PC-3 (cell line): ENCODE measurements around the gene SLC17A2. TPM values are rescaled to one million over a fixed set of nuclear protein-coding genes. Genes with fewer than 3 reads are reported as not detected.

Source experiments
- ATAC-seq: fragments of 200-7000 bp; cut with Tn5 transposase; 2 replicates; pipeline ENCODE4 v1.9.1; 2020; ENCODE audit warnings: mild to moderate bottlenecking, moderate library complexity
- Bru-seq: library from RNA; stranded (reverse); fragments of 400-500 nt; gene quantifications from one replicate; lab custom pipeline; 2021; lab: Mats Ljungman, UMichigan
- BruChase-seq, 2 experiments: library from RNA; stranded (reverse); fragments of 400-500 nt; gene quantifications; one replicate each; lab custom pipeline; 2021; lab: Mats Ljungman, UMichigan
- BruUV-seq: library from RNA; stranded (reverse); fragments of 400-500 nt; replicated peaks from 2 replicates; lab custom pipeline; 2021; lab: Mats Ljungman, UMichigan
- CTCF ChIA-PET: fragments of 300-600 bp; sonication (Branson Sonifier 250); formaldehyde crosslinking; loops from one replicate; lab custom pipeline; 2022; ENCODE audit warnings: antibody characterized with exemption; lab: Charles Lee
- POLR2A ChIA-PET: fragments of 300-600 bp; sonication (Branson Sonifier 250); formaldehyde crosslinking; loops from one replicate; lab custom pipeline; 2022; ENCODE audit warnings: antibody characterized with exemption; ENCODE audit not compliant: unreplicated experiment; lab: Charles Lee
- DNase-seq: peaks from one replicate; pipeline ENCODE4 v3.0.0-alpha.2; 2015
- H2AFZ ChIP-seq: fragments of 300-600 bp; sonication (generic); 2 replicates; pipeline ENCODE4 v1.6.0; 2016; ENCODE audit warnings: antibody characterized with exemption, low read length
- H3F3A ChIP-seq: fragments of 300-600 bp; sonication (generic); one replicate; pipeline ENCODE4 v1.6.0; 2017; ENCODE audit warnings: antibody characterized with exemption, low read length, control low read depth, mild to moderate bottlenecking; ENCODE audit not compliant: unreplicated experiment
- H3K27ac ChIP-seq: fragments of 300-600 bp; sonication (generic); 2 replicates; pipeline ENCODE4 v1.5.1; 2016; ENCODE audit warnings: mild to moderate bottlenecking, low read length
- H3K27me3 ChIP-seq: fragments of 300-600 bp; sonication (generic); 2 replicates; pipeline ENCODE4 v1.6.1; 2016; ENCODE audit warnings: low read length, mixed read lengths
- H3K36me3 ChIP-seq: fragments of 300-600 bp; sonication (generic); 2 replicates; pipeline ENCODE4 v1.6.1; 2016; ENCODE audit warnings: low read depth, mixed run types, low read length, mixed read lengths
- H3K4me1 ChIP-seq: fragments of 300-600 bp; sonication (generic); 2 replicates; pipeline ENCODE4 v1.5.1; 2016; ENCODE audit warnings: low read length; ENCODE audit not compliant: insufficient read depth
- H3K4me2 ChIP-seq: fragments of 300-600 bp; sonication (generic); 2 replicates; pipeline ENCODE4 v1.6.0; 2016; ENCODE audit warnings: low read length
- H3K4me3 ChIP-seq: fragments of 300-600 bp; sonication (generic); 2 replicates; pipeline ENCODE4 v1.5.1; 2016; ENCODE audit warnings: mild to moderate bottlenecking, low read length, mixed read lengths
- H3K79me2 ChIP-seq: fragments of 300-600 bp; sonication (generic); 2 replicates; pipeline ENCODE4 v1.6.1; 2017; ENCODE audit warnings: low read length, mixed read lengths
- H3K9ac ChIP-seq: fragments of 300-600 bp; sonication (generic); 2 replicates; pipeline ENCODE4 v1.6.0; 2016; ENCODE audit warnings: mild to moderate bottlenecking, low read length
- H3K9me2 ChIP-seq: fragments of 300-600 bp; sonication (generic); replicated peaks from 2 replicates; pipeline ENCODE4 v1.6.1; 2016; ENCODE audit warnings: mixed run types, low read length, mixed read lengths
- H3K9me3 ChIP-seq: fragments of 300-600 bp; sonication (generic); 2 replicates; pipeline ENCODE4 v1.6.1; 2016; ENCODE audit warnings: low read length, mixed read lengths
- H4K20me1 ChIP-seq: fragments of 300-600 bp; sonication (generic); 2 replicates; pipeline ENCODE4 v1.6.1; 2016; ENCODE audit warnings: low read length, mixed read lengths
- CTCF ChIP-seq: fragments of 300-600 bp; sonication (generic); conservative IDR thresholded peaks from 2 replicates; pipeline ENCODE4 v1.5.1; 2017; ENCODE audit warnings: antibody characterized with exemption, low read depth, mild to moderate bottlenecking, low read length
- EZH2 ChIP-seq: fragments of 300-600 bp; sonication (generic); IDR thresholded peaks from one replicate; pipeline ENCODE4 v1.6.1; 2017; ENCODE audit warnings: antibody characterized with exemption, mild to moderate bottlenecking, low read length; ENCODE audit not compliant: unreplicated experiment
- EZH2phosphoT487 ChIP-seq: fragments of 300-600 bp; sonication (generic); IDR thresholded peaks from 2 replicates; pipeline ENCODE4 v1.6.1; 2018; ENCODE audit warnings: mild to moderate bottlenecking, antibody characterized with exemption, low read length, borderline replicate concordance
- intact Hi-C: fragments of 100-400 bp; cut with micrococcal nuclease; formaldehyde crosslinking; loops from 2 replicates; pipeline ENCODE4 v1.9.0; 2023
- long read RNA-seq: library from polyadenylated mRNA; unstranded; transcript quantifications from one replicate; pipeline ENCODE4 v2.0.0, GENCODE V29; 2021; ENCODE audit not compliant: unreplicated experiment
- total RNA-seq: library from RNA; depleted of rRNA; stranded (reverse); fragments of >200 nt; gene quantifications from 2 replicates; pipeline ENCODE4 v1.2.3, GENCODE V29; 2014; rRNA removed

The SLC17A2 gene, protein sequence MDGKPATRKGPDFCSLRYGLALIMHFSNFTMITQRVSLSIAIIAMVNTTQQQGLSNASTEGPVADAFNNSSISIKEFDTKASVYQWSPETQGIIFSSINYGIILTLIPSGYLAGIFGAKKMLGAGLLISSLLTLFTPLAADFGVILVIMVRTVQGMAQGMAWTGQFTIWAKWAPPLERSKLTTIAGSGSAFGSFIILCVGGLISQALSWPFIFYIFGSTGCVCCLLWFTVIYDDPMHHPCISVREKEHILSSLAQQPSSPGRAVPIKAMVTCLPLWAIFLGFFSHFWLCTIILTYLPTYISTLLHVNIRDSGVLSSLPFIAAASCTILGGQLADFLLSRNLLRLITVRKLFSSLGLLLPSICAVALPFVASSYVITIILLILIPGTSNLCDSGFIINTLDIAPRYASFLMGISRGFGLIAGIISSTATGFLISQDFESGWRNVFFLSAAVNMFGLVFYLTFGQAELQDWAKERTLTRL
- total RNA-seq (not detected in 2 replicates), Bru-seq, nascent RNA (not detected), BruChase-seq, experiment 1, labeled RNA remaining after a 6-hour chase (percentile 6 among the genes with signal in this experiment), BruChase-seq, experiment 2, labeled RNA remaining after a 2-hour chase (percentile 4 among the genes with signal in this experiment)
- long read RNA-seq = 0 reads

GRCh38 chr6:25930532-25931410 is at the start of gene SLC17A2:
Gene SLC17A2, minus strand, starts transcription at chr6:25930691. Its CDS starts 4,895 bp downstream, at chr6:25925796.
- H2AFZ ChIP-seq = no peak within 1 kb of the TSS
- no peak within 1 kb of the TSS for H3K9ac ChIP-seq
- no peaks in the 10 kb centered on the region for H3K36me3 ChIP-seq
- DNase-seq = no peak
- no peaks in the 10 kb centered on the region for H3K27me3 ChIP-seq
- ChIA-PET POLR2A (no interaction called here), CTCF (no interaction called here)
- peaks cover 11% of the 10 kb centered on the region for H3K4me1 ChIP-seq
- no peak for ATAC-seq
- no peaks in the 10 kb centered on the region for H3K79me2 ChIP-seq
- no peaks in the 10 kb centered on the region for H3F3A ChIP-seq
- H4K20me1 ChIP-seq = no peaks in the 10 kb centered on the region
- no peak for TF ChIP-seq EZH2phosphoT487
- TF ChIP-seq CTCF = no peak
- TF ChIP-seq EZH2 = no peak
- no peak within 1 kb of the TSS for H3K4me2 ChIP-seq
- no TSS peak for BruUV-seq
- H3K9me2 ChIP-seq = no peaks in the 10 kb centered on the region
- intact Hi-C loops = no loop called here
- H3K4me3 ChIP-seq = no peak within 1 kb of the TSS
- no peak within 1 kb of the TSS for H3K27ac ChIP-seq
- H3K9me3 ChIP-seq = no peaks in the 10 kb centered on the region

DNA sequence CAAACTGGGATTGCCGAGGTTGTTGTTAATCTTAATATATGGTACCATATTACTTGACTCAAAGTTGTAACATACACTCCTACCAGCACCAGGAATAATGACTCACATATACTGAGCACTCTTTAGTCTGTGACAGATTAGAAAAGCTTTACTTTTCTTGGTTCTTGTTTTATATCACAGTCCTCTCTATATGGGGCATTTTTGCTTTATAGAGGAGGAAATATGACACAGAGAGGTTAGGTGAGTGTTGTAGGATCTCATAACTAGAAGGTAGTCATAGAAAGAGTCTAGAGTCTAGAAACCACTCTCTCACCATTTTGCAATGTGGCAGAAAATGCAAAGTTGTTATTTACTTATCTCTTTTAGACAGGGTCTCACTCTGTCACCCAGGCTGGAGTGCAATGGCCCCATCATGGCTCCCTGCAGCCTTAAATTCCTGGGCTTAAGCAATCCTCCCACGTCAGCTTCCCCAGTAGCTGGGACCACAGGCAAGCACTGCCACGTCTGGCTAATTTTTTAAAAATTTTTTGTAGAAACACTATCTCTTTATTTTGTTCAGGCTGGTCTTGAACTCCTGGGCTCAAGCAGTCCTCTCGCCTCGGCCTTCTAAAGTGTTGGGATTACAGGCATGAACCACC is 45.6 kb upstream of the SLC17A2 start:
- Histone ChIP-seq H3K79me2 (no peaks in the 10 kb centered on the region), H3K36me3 (peaks cover 47% of the 10 kb centered on the region), H3K4me3 (no peak overlapping the region), H3K9me3 (no peaks in the 10 kb centered on the region), H2AFZ (no peak overlapping the region), H3K27ac (no peak overlapping the region), H3F3A (no peaks in the 10 kb centered on the region), H3K4me2 (no peak overlapping the region), H3K9ac (no peak overlapping the region), H4K20me1 (no peaks in the 10 kb centered on the region), H3K4me1 (peaks cover 12% of the 10 kb centered on the region), H3K27me3 (no peaks in the 10 kb centered on the region), H3K9me2 (no peaks in the 10 kb centered on the region)
- no TSS peak for BruUV-seq
- ChIA-PET CTCF (no interaction called here), POLR2A (no interaction called here)
- intact Hi-C loops = no loop called here
- ATAC-seq = no peak
- no peak for DNase-seq
- TF ChIP-seq EZH2phosphoT487 (no peak), CTCF (no peak), EZH2 (no peak)
